Activated B cell treated with CpG ODN at 0.5 μM for 24 hours (primary cell): ENCODE data around the gene RBM45. TPM values are rescaled to one million over a fixed set of nuclear protein-coding genes. Genes with fewer than 3 reads are reported as not detected.

Experiments
- ATAC-seq: fragments of 200-7000 bp; cut with Tn5 transposase; one replicate; pipeline ENCODE4 v1.10.0; 2021; ENCODE audit warnings: low read depth, mild to moderate bottlenecking, moderate library complexity
- CTCF ChIA-PET: fragments of 350-600 bp; sonication (Branson Sonifier 250); formaldehyde crosslinking; loops from one replicate; lab custom pipeline; 2021; ENCODE audit warnings: antibody characterized with exemption; lab: Charles Lee
- POLR2A ChIA-PET: fragments of 350-600 bp; sonication (Branson Sonifier 250); formaldehyde crosslinking; loops from one replicate; lab custom pipeline; 2021; ENCODE audit warnings: antibody characterized with exemption; lab: Charles Lee
- DNase-seq: peaks from one replicate; pipeline ENCODE4 v3.0.0; 2022
- H3K27ac Mint-ChIP-seq: one replicate; pipeline ENCODE4 v1.8.0; 2020; ENCODE audit warnings: mixed read lengths
- H3K27me3 Mint-ChIP-seq: one replicate; pipeline ENCODE4 v1.8.0; 2021; ENCODE audit warnings: mixed read lengths
- H3K36me3 Mint-ChIP-seq: one replicate; pipeline ENCODE4 v1.8.0; 2021; ENCODE audit warnings: low read depth, mixed read lengths
- H3K4me1 Mint-ChIP-seq: one replicate; pipeline ENCODE4 v1.8.0; 2021; ENCODE audit warnings: mixed read lengths
- H3K4me3 Mint-ChIP-seq: one replicate; pipeline ENCODE4 v1.8.0; 2020; ENCODE audit warnings: mild to moderate bottlenecking, mixed read lengths
- H3K9me3 Mint-ChIP-seq: one replicate; pipeline ENCODE4 v1.8.0; 2020; ENCODE audit warnings: mixed read lengths
- CTCF ChIP-seq: fragments of 200-600 bp; IDR thresholded peaks from one replicate; pipeline ENCODE4 v1.8.0; 2022; ENCODE audit warnings: antibody characterized with exemption, mild to moderate bottlenecking
- intact Hi-C: fragments of 100-400 bp; cut with micrococcal nuclease; formaldehyde crosslinking; loops from one replicate; pipeline ENCODE4 v1.15.1; 2024
- total RNA-seq: library from RNA; stranded (reverse); gene quantifications from 2 replicates; pipeline ENCODE4 v1.2.3, GENCODE V29; 2022

The RBM45 gene
- total RNA-seq, result 17.9 and 18.8 TPM in 2 replicates

GRCh38 chr2:178112202-178113152 is at the start of gene RBM45:
Gene RBM45 (plus strand): TSS chr2:178112437. CDS start chr2:178112547, 110 bp downstream.
- H3K4me1 Mint-ChIP-seq, result peaks cover 36% of the 10 kb centered on the region

GRCh38 chr2:178066324-178066723 is 45.9 kb upstream of the RBM45 start:
- no peak for DNase-seq
- H3K4me1 Mint-ChIP-seq, result no peaks in the 10 kb centered on the region
- TF ChIP-seq CTCF, result no peak
- ChIA-PET POLR2A (no interaction called here), CTCF (no interaction called here)
- no peak overlapping the region for H3K4me3 Mint-ChIP-seq
- no peak overlapping the region for H3K27ac Mint-ChIP-seq
- no peaks in the 10 kb centered on the region for H3K36me3 Mint-ChIP-seq
- no peaks in the 10 kb centered on the region for H3K9me3 Mint-ChIP-seq
- intact Hi-C loops, result no loop called here
- peaks cover 18% of the 10 kb centered on the region for H3K27me3 Mint-ChIP-seq
- no peak for ATAC-seq

More at GRCh38 chr2:178112202-178113152, at the start of gene RBM45:
- Mint-ChIP-seq H3K9me3 (no peaks in the 10 kb centered on the region), H3K36me3 (peaks cover 13% of the 10 kb centered on the region), H3K27ac (peak within 1 kb of the TSS; percentile 72), H3K27me3 (no peaks in the 10 kb centered on the region), H3K4me3 (peak within 1 kb of the TSS; percentile 96)
- ATAC-seq, result peak; percentile 98
- peak; percentile 93 for TF ChIP-seq CTCF
- ChIA-PET POLR2A (interaction anchor here (0.7 to 1.1 kb wide), 3 partner anchors 301 to 338 kb away, joined by 3 read pairs; partner anchors contain the start of genes PJVK and PRKRA), CTCF (interaction anchor here (1.8 to 2.6 kb wide), 4 partner anchors 11 to 302 kb away, joined by 6 to 8 read pairs (median 7); no protein-coding TSS in a partner anchor)
- peak; percentile 81 for DNase-seq
- intact Hi-C loops, result loop anchor here (1.0 to 10.0 kb wide), 7 partner anchors 85 to 1895 kb away; partner anchors contain the start of gene CWC22

- ChIA-PET POLR2A (no interaction called here), CTCF (no interaction called here)
- Mint-ChIP-seq H3K27ac (no peak overlapping the region), H3K36me3 (no peaks in the 10 kb centered on the region), H3K27me3 (peaks cover 24% of the 10 kb centered on the region), H3K9me3 (no peaks in the 10 kb centered on the region), H3K4me3 (no peak overlapping the region), H3K4me1 (no peaks in the 10 kb centered on the region)
- intact Hi-C loops, result no loop called here
- no peak for ATAC-seq
- DNase-seq, result no peak
- TF ChIP-seq CTCF, result no peak
Observed at GRCh38 chr2:178066890-178067669, 45.2 kb upstream of the RBM45 start.

GRCh38 chr2:178068823-178069454 is 43.3 kb upstream of the RBM45 start:
- Mint-ChIP-seq H3K4me3 (no peak overlapping the region), H3K36me3 (no peaks in the 10 kb centered on the region), H3K27me3 (peaks cover 34% of the 10 kb centered on the region), H3K9me3 (no peaks in the 10 kb centered on the region), H3K27ac (no peak overlapping the region), H3K4me1 (peaks cover 3% of the 10 kb centered on the region)
- ATAC-seq (no peak), DNase-seq (no peak)
- TF ChIP-seq CTCF, result no peak
- POLR2A ChIA-PET, result no interaction called here
- intact Hi-C loops, result no loop called here
- CTCF ChIA-PET, result no interaction called here
